HepG2 (cell line): ENCODE measurements around the gene XG. TPM values are rescaled to one million over a fixed set of nuclear protein-coding genes. Genes with fewer than 3 reads are reported as not detected.
A peak's percentile ranks its signal among the peaks of the same experiment; 100 is the strongest.

Source experiments
- ATAC-seq: fragments of 200-7000 bp; cut with Tn5 transposase; 3 replicates; pipeline ENCODE4 v1.9.1; 2020; ENCODE audit warnings: mild to moderate bottlenecking, moderate library complexity
- BruUV-seq: library from RNA; stranded (reverse); fragments of 400-500 nt; replicated peaks from 2 replicates; lab custom pipeline; 2021; lab: Mats Ljungman, UMichigan
- CTCF ChIA-PET: fragments of 300-600 bp; formaldehyde crosslinking; extraction: SDS; loops from one replicate; lab custom pipeline; 2021; ENCODE audit warnings: low total read pairs, inconsistent platforms, low intra/inter-chr PET ratio; lab: Yijun Ruan, JAX
- POLR2A ChIA-PET: fragments of 350-600 bp; sonication (Branson Sonifier 250); formaldehyde crosslinking; loops from one replicate; lab custom pipeline; 2020; ENCODE audit warnings: antibody characterized with exemption, inconsistent platforms; lab: Yijun Ruan, JAX
- DNase-seq: peaks from one replicate; pipeline ENCODE4 v3.0.0-alpha.2; 2015; ENCODE audit warnings: low spot score
- FAIRE-seq: peaks from 3 replicates; lab custom pipeline; 2011; peaks lifted over from hg19 to GRCh38; lab: Jason Lieb, UNC
- H2AFZ ChIP-seq: one replicate; pipeline ENCODE4 v1.6.1; 2011; ENCODE audit warnings: low read length, inconsistent platforms
- H3K27ac ChIP-seq: fragments of 300-600 bp; 3 replicates; pipeline ENCODE4 v1.8.0; 2011; ENCODE audit warnings: mixed run types, mild to moderate bottlenecking, mixed read lengths, low read length, inconsistent platforms; ENCODE audit not compliant: insufficient read depth; ENCODE audit errors: extremely low read length
- H3K27me3 ChIP-seq, 2 experiments: fragments of 200-600 bp in 1 of 2; 2 replicates in 1 of 2; 3 replicates in 1 of 2; pipeline versions ENCODE4 v1.6.0 to v1.8.0; 2011; ENCODE audit warnings: low read length in 2 of 2, mild to moderate bottlenecking in 2 of 2, moderate library complexity in 2 of 2, inconsistent platforms in 1 of 2; ENCODE audit not compliant: insufficient read depth in 2 of 2, control insufficient read depth in 1 of 2
- H3K36me3 ChIP-seq, 2 experiments: fragments of 200-600 bp in 1 of 2; replicated peaks in 1 of 2; 2 replicates in 1 of 2; 3 replicates in 1 of 2; pipeline versions ENCODE4 v1.5.1 to v1.8.0; 2011; ENCODE audit warnings: low read length in 2 of 2, inconsistent platforms in 1 of 2; ENCODE audit not compliant: insufficient read depth in 2 of 2, control insufficient read depth in 1 of 2
- H3K4me1 ChIP-seq: 2 replicates; pipeline ENCODE4 v1.5.1; 2012; ENCODE audit warnings: low read length, inconsistent platforms; ENCODE audit not compliant: insufficient read depth
- H3K4me2 ChIP-seq: 2 replicates; pipeline ENCODE4 v1.6.0; 2011; ENCODE audit warnings: low read depth, low read length, inconsistent platforms
- H3K4me3 ChIP-seq, 3 experiments: fragments of 200-600 bp in 1 of 3; sonication (generic), shearing (Covaris generic) in 1 of 3; replicated peaks in 1 of 3; 2 replicates each; pipeline ENCODE4 v1.5.1; 2011 to 2016; ENCODE audit warnings: low read length in 3 of 3, inconsistent platforms in 2 of 3, low read depth in 2 of 3, mild to moderate bottlenecking in 2 of 3, control low read depth in 1 of 3, mixed read lengths in 1 of 3; ENCODE audit not compliant: insufficient read depth in 1 of 3
- H3K79me2 ChIP-seq: one replicate; pipeline ENCODE4 v1.6.1; 2011; ENCODE audit warnings: low read length, inconsistent platforms; ENCODE audit not compliant: insufficient read depth
- H3K9ac ChIP-seq: 2 replicates; pipeline ENCODE4 v1.6.0; 2011; ENCODE audit warnings: mild to moderate bottlenecking, low read depth, low read length, inconsistent platforms; ENCODE audit not compliant: insufficient read depth
- H3K9me3 ChIP-seq: 2 replicates; pipeline ENCODE4 v1.5.1; 2012; ENCODE audit warnings: mild to moderate bottlenecking, low read length
- H4K20me1 ChIP-seq: 2 replicates; pipeline ENCODE4 v1.6.0; 2011; ENCODE audit warnings: inconsistent platforms, mild to moderate bottlenecking, low read length, moderate library complexity; ENCODE audit not compliant: insufficient read depth
- NCOA5 ChIP-seq: sonication (generic); formaldehyde crosslinking; IDR thresholded peaks from 2 replicates; pipeline ENCODE4 v1.4.0; 2020; ENCODE audit warnings: missing genetic modification reagents
- NONO ChIP-seq, 2 experiments: fragments of 450-650 bp in 1 of 2; sonication (generic) in 1 of 2; formaldehyde crosslinking in 1 of 2; IDR thresholded peaks in 1 of 2; conservative IDR thresholded peaks in 1 of 2; 2 replicates each; pipeline versions ENCODE4 v1.6.1 to v1.8.0; 2017 to 2022; ENCODE audit warnings: mild to moderate bottlenecking in 1 of 2, missing genetic modification reagents in 1 of 2, moderate library complexity in 1 of 2
- RBM22 ChIP-seq: fragments of 200-400 bp; formaldehyde crosslinking; optimal IDR thresholded peaks from 2 replicates; pipeline ENCODE3; 2017; ENCODE audit warnings: mild to moderate bottlenecking, low read length, moderate library complexity
- RXRA ChIP-seq: sonication (generic); formaldehyde crosslinking; IDR thresholded peaks from 2 replicates; pipeline ENCODE4 v1.5.1; 2020; ENCODE audit warnings: missing genetic modification reagents
- THAP11 ChIP-seq: IDR thresholded peaks from 2 replicates; pipeline ENCODE4 v1.6.1; 2016; ENCODE audit warnings: missing biosample characterization, missing genetic modification reagents
- WGBS: methylation state at CpG from one replicate; pipeline ENCODE4 v1.1.6; 2017; ENCODE audit warnings: low lambda C conversion rate; 5-methylcytosine and 5-hydroxymethylcytosine counted together
- in situ Hi-C: cut with HindIII; loops from 2 replicates; pipeline ENCODE4 v1.10.0; 2017; ENCODE audit warnings: low pct_unique_long_range_greater_than_20kb; ENCODE audit not compliant: extremely low pct_ligation_motif_present
- intact Hi-C: fragments of 100-400 bp; cut with micrococcal nuclease; formaldehyde crosslinking; loops from one replicate; pipeline ENCODE4 v1.10.0; 2022; ENCODE audit not compliant: unreplicated experiment
- polyA plus RNA-seq, 8 experiments: library from polyadenylated mRNA; depleted of rRNA in 3 of 8; stranded (reverse) in 7 of 8; unstranded in 1 of 8; fragments of >200 nt; fragmentation: Illumina TruSeq in 4 of 8; extraction: Trizol in 4 of 8; gene quantifications; 2 replicates each; pipeline versions ENCODE4 v1.2.1 to v1.2.3, GENCODE V29; 2011 to 2016; ENCODE audit warnings: low read depth in 4 of 8, missing spikeins in 1 of 8, mixed read lengths in 1 of 8; ENCODE audit not compliant: insufficient read depth in 1 of 8
- total RNA-seq, 5 experiments: library from RNA; depleted of rRNA; stranded (reverse); fragments of >200 nt; fragmentation: Illumina TruSeq; extraction: Trizol; gene quantifications; 2 replicates each; pipeline ENCODE4 v1.2.3, GENCODE V29; 2016; ENCODE audit warnings: low read depth in 1 of 5

Gene XG
- total and polyA plus RNA-seq, 2 of the 13 experiments (the other 11 are each of a cell fraction or from before 2014, with no cell fraction given), result not detected

- ATAC-seq (peak; percentile 52), FAIRE-seq (no peak), DNase-seq (no peak)
- Histone ChIP-seq H3K4me3 (no peak overlapping the region), H3K4me2 (no peak overlapping the region), H3K79me2 (peaks cover 72% of the 10 kb centered on the region), H3K36me3 (peaks cover 6 to 17% of the 10 kb centered on the region in 2 experiments; a peak in 2 of 5 replicates), H3K9me3 (no peaks in the 10 kb centered on the region), H3K9ac (no peak overlapping the region), H2AFZ (no peak overlapping the region), H3K27ac (peak overlapping the region; percentile 63), H4K20me1 (peaks cover 4% of the 10 kb centered on the region; the same call in 1 of the 2 replicates), H3K4me1 (peaks cover 32% of the 10 kb centered on the region), H3K27me3 (no peaks in the 10 kb centered on the region)
- WGBS, result 92% methylated on average over 6 of the region's 6 CpGs
- in situ Hi-C loops, result no loop called here
- TF ChIP-seq RBM22 (peak; percentile 34), RXRA (CRISPR knock-in tag) (no peak)
- ChIA-PET POLR2A (no interaction called here), CTCF (no interaction called here)
- intact Hi-C loops, result loop anchor here (5.0 to 10.0 kb wide), 2 partner anchors 51 to 57 kb away; no protein-coding TSS in a partner anchor
- BruUV-seq, result no TSS peak
Measured at GRCh38 chrX:2708021-2708420, 43.8 kb upstream of the XG start.

DNA sequence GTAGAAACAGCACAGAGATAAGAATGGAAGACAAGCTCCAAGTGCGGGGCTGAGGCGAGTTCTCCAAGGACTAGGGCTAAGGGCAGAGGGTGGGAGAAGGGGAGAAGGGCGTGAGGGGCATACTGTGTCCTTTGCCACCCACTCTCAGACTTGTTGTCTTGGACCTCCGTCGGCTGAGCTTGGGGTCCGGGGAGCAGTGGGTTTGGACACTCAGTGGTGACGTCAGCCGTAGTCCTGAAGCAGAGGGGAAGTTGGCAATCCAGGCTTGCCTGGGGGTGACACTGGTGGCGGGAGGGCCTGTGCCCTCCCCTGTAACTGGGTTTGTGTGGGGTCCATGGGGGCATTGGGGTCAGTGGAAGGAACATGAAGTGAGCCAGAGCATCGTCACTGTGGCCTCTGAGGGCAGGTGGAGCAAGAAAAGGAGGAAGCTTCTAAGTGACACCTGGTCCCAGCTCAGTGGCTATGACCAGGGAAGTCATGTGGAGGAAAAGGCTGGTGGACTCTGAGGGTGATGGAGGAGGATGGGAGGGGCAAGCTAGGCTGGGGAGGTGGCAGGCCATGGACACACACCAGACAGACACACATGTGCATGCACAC, 43.1 kb upstream of the XG start:
- peaks cover 32% of the 10 kb centered on the region for H3K4me1 ChIP-seq
- intact Hi-C loops, result loop anchor here (5.0 to 10.0 kb wide), 2 partner anchors 51 to 56 kb away; no protein-coding TSS in a partner anchor
- H3K79me2 ChIP-seq, result peaks cover 70% of the 10 kb centered on the region

More for the DNA sequence above, 43.1 kb upstream of the XG start:
- H3K27ac ChIP-seq, result no peak overlapping the region
- no peak for DNase-seq
- H3K36me3 ChIP-seq, result peaks cover 7 to 21% of the 10 kb centered on the region in 2 experiments; a peak in 3 of 5 replicates
- FAIRE-seq, result no peak
- in situ Hi-C loops, result no loop called here
- no peaks in the 10 kb centered on the region for H3K27me3 ChIP-seq
- ChIA-PET POLR2A (no interaction called here), CTCF (no interaction called here)
- no peak overlapping the region for H2AFZ ChIP-seq
- no peak for TF ChIP-seq THAP11 (CRISPR knock-in tag)
- no peak for TF ChIP-seq NCOA5
- no peak for TF ChIP-seq NONO (IDR thresholded peaks at IDR 0.05)
- no peak for TF ChIP-seq NONO (CRISPR knock-in tag; conservative IDR thresholded peaks at IDR 0.05)
- H3K4me2 ChIP-seq, result no peak overlapping the region
- no peak overlapping the region for H3K9ac ChIP-seq
- BruUV-seq, result no TSS peak
- H4K20me1 ChIP-seq, result no peaks in the 10 kb centered on the region; the same call in 1 of the 2 replicates
- WGBS, result 91% methylated on average over 10 of the region's 10 CpGs
- no peak for ATAC-seq
- H3K4me3 ChIP-seq, result no peak overlapping the region
- no peaks in the 10 kb centered on the region for H3K9me3 ChIP-seq
